Keratinocyte (primary cell): ENCODE results near the gene LRTM1.

Source experiments
- CTCF ChIP-seq, 3 experiments: IDR thresholded peaks in 1 of 3; conservative IDR thresholded peaks in 1 of 3; optimal IDR thresholded peaks in 1 of 3; 2 replicates in 2 of 3; 3 replicates in 1 of 3; pipeline versions ENCODE3 to v1.5.1; 2011; ENCODE audit warnings: low read length in 3 of 3, mild to moderate bottlenecking in 3 of 3, moderate library complexity in 2 of 3, control low read depth in 1 of 3, inconsistent platforms in 1 of 3; ENCODE audit not compliant: insufficient read depth in 2 of 3; ENCODE audit errors: extremely low read depth in 1 of 3
- EZH2 ChIP-seq: IDR thresholded peaks from one replicate; pipeline ENCODE4 v1.6.1; 2012; ENCODE audit warnings: inconsistent platforms, mild to moderate bottlenecking, low read length, moderate library complexity

- no peak for TF ChIP-seq CTCF (optimal IDR thresholded peaks at IDR 0.05 in 1 of 3, IDR thresholded peaks at IDR 0.05 in 1 of 3, conservative IDR thresholded peaks at IDR 0.05 in 1 of 3; ENCODE audit: extremely low read depth in 1 of 3, insufficient read depth in 2 of 3, low read length in 3 of 3)
- no peak for TF ChIP-seq EZH2
Observed at GRCh38 chr3:54873059-54874010, 54.5 kb downstream of the LRTM1 start.
